ENCODE data around the gene EIF3I. TPM values are rescaled to one million over a fixed set of nuclear protein-coding genes. Genes with fewer than 3 reads are reported as not detected.

EIF3I gene
- polyA plus RNA-seq, 3 donors = 126 to 162 (median 151) TPM

DNA sequence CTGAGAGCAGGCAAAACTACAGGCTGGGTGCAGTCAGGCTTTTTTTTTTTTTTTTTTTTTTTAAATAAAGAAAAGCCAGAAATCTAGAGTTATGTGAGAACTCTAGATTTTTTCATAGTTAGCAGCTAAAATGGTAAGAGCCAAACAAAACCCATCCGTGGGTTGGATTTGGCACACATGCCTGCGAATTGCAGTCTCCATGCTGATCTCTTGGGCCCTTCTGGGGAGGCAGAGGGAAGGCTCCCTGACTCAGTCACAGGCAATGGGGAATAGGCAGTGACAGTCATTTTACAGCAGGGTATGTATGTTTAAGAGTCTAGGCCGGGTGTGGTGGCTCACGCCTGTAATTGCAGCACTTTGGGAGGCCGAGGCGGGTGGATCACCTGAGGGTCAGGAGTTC is 40.1 kb upstream of the EIF3I start:
- H4K20me1 ChIP-seq (ENCODE audit: insufficient read depth, low read length) = peaks cover 39% of the 10 kb centered on the region
- no peak overlapping the region for H3K4me3 Mint-ChIP-seq
- H3K9me3 ChIP-seq (replicated peaks in 1 of 2; ENCODE audit: control insufficient read depth in 1 of 2, insufficient read depth in 1 of 2, low read length in 2 of 2) = no peaks in the 10 kb centered on the region
- no peak overlapping the region for H2AFZ ChIP-seq (ENCODE audit: insufficient read depth, low read depth, low read length, poor library complexity, severe bottlenecking)
- peak overlapping the region in 1 of 2 donors; percentile 55 for H3K27ac ChIP-seq (ENCODE audit: low read depth in 1 of 2, low read length in 2 of 2)
- H3K4me3 ChIP-seq (replicated peaks in 1 of 3; ENCODE audit: low read depth in 2 of 3, low read length in 3 of 3) = no peak overlapping the region
- TF ChIP-seq, protein P1, sequence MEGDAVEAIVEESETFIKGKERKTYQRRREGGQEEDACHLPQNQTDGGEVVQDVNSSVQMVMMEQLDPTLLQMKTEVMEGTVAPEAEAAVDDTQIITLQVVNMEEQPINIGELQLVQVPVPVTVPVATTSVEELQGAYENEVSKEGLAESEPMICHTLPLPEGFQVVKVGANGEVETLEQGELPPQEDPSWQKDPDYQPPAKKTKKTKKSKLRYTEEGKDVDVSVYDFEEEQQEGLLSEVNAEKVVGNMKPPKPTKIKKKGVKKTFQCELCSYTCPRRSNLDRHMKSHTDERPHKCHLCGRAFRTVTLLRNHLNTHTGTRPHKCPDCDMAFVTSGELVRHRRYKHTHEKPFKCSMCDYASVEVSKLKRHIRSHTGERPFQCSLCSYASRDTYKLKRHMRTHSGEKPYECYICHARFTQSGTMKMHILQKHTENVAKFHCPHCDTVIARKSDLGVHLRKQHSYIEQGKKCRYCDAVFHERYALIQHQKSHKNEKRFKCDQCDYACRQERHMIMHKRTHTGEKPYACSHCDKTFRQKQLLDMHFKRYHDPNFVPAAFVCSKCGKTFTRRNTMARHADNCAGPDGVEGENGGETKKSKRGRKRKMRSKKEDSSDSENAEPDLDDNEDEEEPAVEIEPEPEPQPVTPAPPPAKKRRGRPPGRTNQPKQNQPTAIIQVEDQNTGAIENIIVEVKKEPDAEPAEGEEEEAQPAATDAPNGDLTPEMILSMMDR (IDR thresholded peaks at IDR 0.05) = no peak
- H3K4me2 ChIP-seq (replicated peaks; ENCODE audit: extremely low read depth, low read length, poor library complexity, severe bottlenecking) = no peak overlapping the region
- peaks cover 54% of the 10 kb centered on the region for H3K4me1 Mint-ChIP-seq
- H3K79me2 ChIP-seq (ENCODE audit: insufficient read depth, low read length) = peaks cover 61% of the 10 kb centered on the region
- peaks cover 35 to 41% of the 10 kb centered on the region in 2 donors for H3K4me1 ChIP-seq (ENCODE audit: control insufficient read depth in 1 of 2, insufficient read depth in 2 of 2, low read length in 2 of 2)
- no peaks in the 10 kb centered on the region for H3K27me3 ChIP-seq (ENCODE audit: control insufficient read depth in 2 of 2, insufficient read depth in 2 of 2, low read length in 2 of 2)
- H3K27me3 Mint-ChIP-seq (ENCODE audit: low read depth in 3 of 3) = peaks cover 0 to 2% (median 0%) of the 10 kb centered on the region in 3 donors
- no peak overlapping the region for H3K9ac ChIP-seq (ENCODE audit: insufficient read depth, low read length, poor library complexity, severe bottlenecking)
- 78% methylated on average over 4 of the region's 6 CpGs for WGBS (ENCODE audit: insufficient coverage)
- H3K36me3 Mint-ChIP-seq = peaks cover 30 to 60% of the 10 kb centered on the region in 2 donors
- peak overlapping the region in 4 of 7 donors; percentile 42 to 54 (median 50) for H3K27ac Mint-ChIP-seq
- peaks cover 40 to 50% of the 10 kb centered on the region in 2 donors for H3K36me3 ChIP-seq (replicated peaks in 1 of 2; ENCODE audit: control insufficient read depth in 1 of 2, insufficient read depth in 2 of 2, low read length in 2 of 2)
- DNase-seq = no peak
- H3K9me3 Mint-ChIP-seq = no peaks in the 10 kb centered on the region
- intact Hi-C loops (cut with micrococcal nuclease) = loop anchor here in 1 of 2 donors (10.0 kb wide), 1 partner anchor 113 kb away; the partner anchor contains the start of gene HDAC1

DNA sequence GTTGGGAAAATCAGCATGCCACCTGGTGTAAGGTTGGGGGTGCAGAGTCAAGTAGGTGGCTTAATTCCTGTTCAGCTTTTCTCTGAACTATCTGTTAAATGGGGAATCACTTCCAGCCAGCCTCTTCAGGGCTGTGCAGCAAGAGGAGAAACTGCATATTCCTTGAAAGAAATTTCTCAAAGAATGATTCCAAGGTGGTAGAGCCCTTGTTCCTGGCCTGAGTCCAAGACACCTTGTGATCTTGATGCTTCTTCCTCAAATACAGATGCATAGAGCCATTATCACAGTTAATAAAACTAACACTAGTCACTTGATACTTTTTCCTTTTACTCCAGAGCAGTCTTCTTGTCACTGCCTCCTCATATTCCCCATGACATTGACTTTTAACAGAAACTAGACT is 37.6 kb upstream of the EIF3I start:
- H4K20me1 ChIP-seq (ENCODE audit: insufficient read depth, low read length) = peaks cover 50% of the 10 kb centered on the region
- TF ChIP-seq, protein P1 (IDR thresholded peaks at IDR 0.05) = no peak

More for the DNA sequence above, 37.6 kb upstream of the EIF3I start:
- intact Hi-C loops (cut with micrococcal nuclease) = loop anchor here in 1 of 2 donors (10.0 kb wide), 1 partner anchor 110 kb away; the partner anchor contains the start of gene HDAC1
- H2AFZ ChIP-seq (ENCODE audit: insufficient read depth, low read depth, low read length, poor library complexity, severe bottlenecking) = no peak overlapping the region
- Mint-ChIP-seq H3K9me3 (no peaks in the 10 kb centered on the region), H3K27ac (peak overlapping the region in 1 of 7 donors; percentile 58), H3K4me1 (peaks cover 37% of the 10 kb centered on the region), H3K4me3 (no peak overlapping the region), H3K27me3 (ENCODE audit: low read depth in 3 of 3) (peaks cover 0 to 2% (median 0%) of the 10 kb centered on the region in 3 donors), H3K36me3 (peaks cover 55 to 85% of the 10 kb centered on the region in 2 donors)
- peaks cover 71% of the 10 kb centered on the region for H3K79me2 ChIP-seq (ENCODE audit: insufficient read depth, low read length)
- H3K27ac ChIP-seq (ENCODE audit: low read depth in 1 of 2, low read length in 2 of 2) = peak overlapping the region in 1 of 2 donors; percentile 21
- H3K9me3 ChIP-seq (replicated peaks in 1 of 2; ENCODE audit: control insufficient read depth in 1 of 2, insufficient read depth in 1 of 2, low read length in 2 of 2) = no peaks in the 10 kb centered on the region
- H3K27me3 ChIP-seq (ENCODE audit: control insufficient read depth in 2 of 2, insufficient read depth in 2 of 2, low read length in 2 of 2) = no peaks in the 10 kb centered on the region
- peaks cover 65 to 76% of the 10 kb centered on the region in 2 donors for H3K36me3 ChIP-seq (replicated peaks in 1 of 2; ENCODE audit: control insufficient read depth in 1 of 2, insufficient read depth in 2 of 2, low read length in 2 of 2)
- H3K4me2 ChIP-seq (replicated peaks; ENCODE audit: extremely low read depth, low read length, poor library complexity, severe bottlenecking) = no peak overlapping the region
- no peak for DNase-seq
- no peak overlapping the region for H3K9ac ChIP-seq (ENCODE audit: insufficient read depth, low read length, poor library complexity, severe bottlenecking)
- no peak overlapping the region for H3K4me3 ChIP-seq (replicated peaks in 1 of 3; ENCODE audit: low read depth in 2 of 3, low read length in 3 of 3)
- peaks cover 17 to 22% of the 10 kb centered on the region in 2 donors for H3K4me1 ChIP-seq (ENCODE audit: control insufficient read depth in 1 of 2, insufficient read depth in 2 of 2, low read length in 2 of 2)

All from CD14-positive monocyte (primary cell).